ENCODE results near the gene JAKMIP3. TPM values are rescaled to one million over a fixed set of nuclear protein-coding genes. Genes with fewer than 3 reads are reported as not detected.

Gene JAKMIP3
- total RNA-seq, 1 donor from 2014 or later, result 0.40 TPM

DNA sequence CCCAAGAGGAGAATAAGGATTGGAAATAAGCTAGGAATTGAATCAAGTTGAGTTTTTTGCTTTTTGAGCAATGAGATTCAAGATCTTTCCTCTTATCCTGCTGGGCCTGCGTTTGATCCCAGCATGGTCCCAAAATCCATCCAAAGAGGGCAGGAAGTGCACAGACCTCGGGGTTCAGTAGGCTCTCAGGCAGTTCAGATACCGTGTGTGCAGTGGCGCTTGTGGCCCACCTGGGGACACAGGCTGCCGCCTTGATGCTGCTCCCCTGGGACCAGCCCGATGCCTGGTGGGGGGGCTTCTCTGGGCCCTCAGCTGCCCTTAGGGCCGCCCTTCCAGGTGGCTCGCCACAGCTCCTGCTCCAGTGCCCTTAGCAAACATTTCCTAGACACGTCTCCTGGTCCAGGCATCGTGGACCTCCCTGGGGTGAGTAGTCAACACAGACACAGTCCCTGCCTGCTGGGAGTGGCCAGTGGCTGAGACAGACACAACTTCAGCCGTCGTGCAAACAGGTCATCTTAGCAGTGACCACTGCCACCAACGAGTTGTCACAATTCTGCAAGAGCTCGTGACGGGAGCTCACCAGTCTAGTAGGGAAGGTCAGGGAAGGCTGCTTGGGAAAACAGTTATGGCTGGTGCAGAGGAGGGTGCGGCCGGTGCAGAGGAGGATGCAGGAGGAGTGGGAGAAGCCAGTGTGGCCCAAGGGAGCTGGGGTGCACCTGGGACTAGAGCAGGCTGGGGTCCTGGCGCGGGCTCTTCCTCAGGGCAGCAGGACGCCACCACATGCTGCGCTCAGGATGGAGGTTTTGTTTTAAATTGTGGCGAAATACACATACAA lies 21.7 kb upstream of the JAKMIP3 start:
- no peak for DNase-seq (ENCODE audit: low read depth, low spot score)
- Mint-ChIP-seq H3K9me3 (no peaks in the 10 kb centered on the region), H3K27me3 (ENCODE audit: low read depth) (peaks cover 59% of the 10 kb centered on the region), H3K4me3 (no peak overlapping the region), H3K4me1 (no peaks in the 10 kb centered on the region), H3K36me3 (ENCODE audit: low read depth) (no peaks in the 10 kb centered on the region), H3K27ac (ENCODE audit: unreplicated experiment) (peak overlapping the region; percentile 94)
- TF ChIP-seq, protein P1, sequence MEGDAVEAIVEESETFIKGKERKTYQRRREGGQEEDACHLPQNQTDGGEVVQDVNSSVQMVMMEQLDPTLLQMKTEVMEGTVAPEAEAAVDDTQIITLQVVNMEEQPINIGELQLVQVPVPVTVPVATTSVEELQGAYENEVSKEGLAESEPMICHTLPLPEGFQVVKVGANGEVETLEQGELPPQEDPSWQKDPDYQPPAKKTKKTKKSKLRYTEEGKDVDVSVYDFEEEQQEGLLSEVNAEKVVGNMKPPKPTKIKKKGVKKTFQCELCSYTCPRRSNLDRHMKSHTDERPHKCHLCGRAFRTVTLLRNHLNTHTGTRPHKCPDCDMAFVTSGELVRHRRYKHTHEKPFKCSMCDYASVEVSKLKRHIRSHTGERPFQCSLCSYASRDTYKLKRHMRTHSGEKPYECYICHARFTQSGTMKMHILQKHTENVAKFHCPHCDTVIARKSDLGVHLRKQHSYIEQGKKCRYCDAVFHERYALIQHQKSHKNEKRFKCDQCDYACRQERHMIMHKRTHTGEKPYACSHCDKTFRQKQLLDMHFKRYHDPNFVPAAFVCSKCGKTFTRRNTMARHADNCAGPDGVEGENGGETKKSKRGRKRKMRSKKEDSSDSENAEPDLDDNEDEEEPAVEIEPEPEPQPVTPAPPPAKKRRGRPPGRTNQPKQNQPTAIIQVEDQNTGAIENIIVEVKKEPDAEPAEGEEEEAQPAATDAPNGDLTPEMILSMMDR (conservative IDR thresholded peaks at IDR 0.05), result no peak

DNA sequence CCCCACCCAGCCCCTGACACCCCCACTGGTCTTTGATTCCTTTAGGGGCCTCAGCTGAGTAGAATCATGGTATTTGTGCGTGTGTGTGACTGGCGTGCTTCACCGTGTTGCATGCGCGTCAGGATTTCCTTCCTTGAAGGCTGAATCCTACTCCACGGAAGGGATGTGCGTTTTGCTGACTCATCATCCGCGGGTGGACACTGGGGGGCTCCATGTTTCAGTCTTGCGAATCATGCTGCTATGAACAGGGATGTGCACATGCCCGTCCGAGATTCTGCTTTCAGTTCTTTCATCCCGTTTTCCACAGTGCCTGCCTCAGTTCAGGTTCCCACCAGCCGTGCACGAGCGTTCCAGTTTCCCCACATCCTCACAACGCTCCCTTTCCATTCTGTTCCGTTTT lies 20.9 kb upstream of the JAKMIP3 start:
- Mint-ChIP-seq H3K9me3 (no peaks in the 10 kb centered on the region), H3K27ac (ENCODE audit: unreplicated experiment) (no peak overlapping the region), H3K4me1 (no peaks in the 10 kb centered on the region), H3K4me3 (no peak overlapping the region), H3K36me3 (ENCODE audit: low read depth) (no peaks in the 10 kb centered on the region), H3K27me3 (ENCODE audit: low read depth) (peaks cover 58% of the 10 kb centered on the region)
- no peak for DNase-seq (ENCODE audit: low read depth, low spot score)
- TF ChIP-seq, protein P1 (conservative IDR thresholded peaks at IDR 0.05), result no peak

DNA sequence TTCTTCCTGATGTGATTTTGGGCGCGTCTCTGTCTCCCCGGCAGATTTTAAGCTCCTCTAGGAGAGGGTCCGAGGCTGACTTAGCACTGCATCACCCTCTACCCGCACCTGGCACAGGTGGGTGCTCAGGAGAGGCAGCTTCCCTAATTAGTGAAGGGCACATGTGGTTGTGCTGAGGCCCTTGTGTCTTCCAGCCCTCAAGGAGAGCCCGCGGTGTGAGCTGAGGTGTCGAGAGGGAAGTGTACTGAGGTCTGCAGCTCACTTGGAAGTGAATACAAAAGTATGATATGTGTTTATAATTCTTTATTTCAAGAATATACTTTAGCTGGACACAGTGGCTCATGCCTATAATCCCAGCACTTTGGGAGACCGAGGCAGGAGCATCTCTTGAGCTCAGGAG lies 20.4 kb upstream of the JAKMIP3 start:
- TF ChIP-seq, protein P1 (conservative IDR thresholded peaks at IDR 0.05), result no peak
- H3K9me3 Mint-ChIP-seq, result no peaks in the 10 kb centered on the region
- no peaks in the 10 kb centered on the region for H3K4me1 Mint-ChIP-seq
- H3K27ac Mint-ChIP-seq (ENCODE audit: unreplicated experiment), result no peak overlapping the region
- H3K36me3 Mint-ChIP-seq (ENCODE audit: low read depth), result no peaks in the 10 kb centered on the region
- no peak for DNase-seq (ENCODE audit: low read depth, low spot score)
- H3K27me3 Mint-ChIP-seq (ENCODE audit: low read depth), result peaks cover 56% of the 10 kb centered on the region
- H3K4me3 Mint-ChIP-seq, result no peak overlapping the region

DNA sequence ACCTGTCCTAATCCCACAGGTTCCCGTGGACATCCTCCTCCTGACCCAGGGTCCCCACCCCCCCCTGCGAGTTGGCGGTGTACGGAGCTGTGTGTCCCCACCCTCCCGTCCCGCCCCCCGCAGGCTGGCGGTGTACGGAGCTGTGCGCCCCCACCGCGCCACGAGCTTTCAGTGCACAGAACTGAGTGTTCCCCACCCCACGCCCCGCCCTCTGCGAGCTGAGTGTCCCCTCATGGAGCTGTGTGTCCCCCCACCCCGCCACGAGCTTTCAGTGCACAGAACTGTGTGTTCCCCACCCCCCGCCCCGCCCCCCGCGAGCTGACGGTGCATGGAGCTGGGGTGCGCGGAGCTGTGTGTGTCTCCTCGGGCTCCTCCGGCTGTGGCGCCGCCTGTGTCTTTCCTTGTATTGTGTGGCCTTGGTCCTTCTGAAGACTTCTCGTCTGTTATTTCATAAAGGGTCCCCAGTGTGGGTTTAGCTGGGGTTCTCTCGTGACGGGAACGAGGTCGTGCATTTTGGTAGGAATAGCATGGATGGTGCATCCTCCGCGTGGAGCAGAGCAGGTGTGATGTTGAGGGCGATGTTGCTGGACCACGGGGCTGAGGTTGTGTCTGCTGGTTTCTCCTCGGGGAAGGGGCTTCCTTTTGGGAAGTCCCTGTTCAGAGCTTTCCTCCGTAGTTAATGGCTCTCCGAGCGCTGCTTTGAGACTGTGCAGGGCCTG lies 18.0 kb upstream of the JAKMIP3 start:
- Mint-ChIP-seq H3K4me1 (no peaks in the 10 kb centered on the region), H3K4me3 (no peak overlapping the region), H3K27me3 (ENCODE audit: low read depth) (peaks cover 41% of the 10 kb centered on the region), H3K36me3 (ENCODE audit: low read depth) (peaks cover 5% of the 10 kb centered on the region), H3K27ac (ENCODE audit: unreplicated experiment) (no peak overlapping the region), H3K9me3 (peaks cover 4% of the 10 kb centered on the region)
- TF ChIP-seq, protein P1 (conservative IDR thresholded peaks at IDR 0.05), result no peak
- DNase-seq (ENCODE audit: low read depth, low spot score), result no peak

DNA sequence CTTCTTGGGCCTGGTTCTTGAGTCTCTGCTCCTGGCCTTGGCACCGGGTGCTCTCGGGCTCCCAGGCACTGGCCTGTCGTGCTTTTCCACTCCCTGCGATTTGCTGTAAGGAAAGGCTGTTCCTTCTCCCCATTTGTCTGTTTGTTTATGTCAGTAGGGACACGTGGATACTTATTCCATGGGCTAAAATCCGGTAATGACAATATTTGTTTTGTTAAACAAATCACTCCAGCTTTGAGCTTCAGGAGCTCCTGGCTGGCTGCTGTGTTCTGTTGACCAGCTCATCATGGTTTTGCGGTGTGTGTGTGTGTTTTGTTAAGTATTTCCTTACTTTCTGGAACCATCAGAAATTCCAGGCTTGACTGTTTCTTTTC lies 17.5 kb upstream of the JAKMIP3 start:
- H3K36me3 Mint-ChIP-seq (ENCODE audit: low read depth), result peaks cover 5% of the 10 kb centered on the region
- H3K4me1 Mint-ChIP-seq, result no peaks in the 10 kb centered on the region
- H3K4me3 Mint-ChIP-seq, result no peak overlapping the region
- peaks cover 35% of the 10 kb centered on the region for H3K27me3 Mint-ChIP-seq (ENCODE audit: low read depth)
- H3K9me3 Mint-ChIP-seq, result peaks cover 4% of the 10 kb centered on the region
- DNase-seq (ENCODE audit: low read depth, low spot score), result no peak
- TF ChIP-seq, protein P1 (conservative IDR thresholded peaks at IDR 0.05), result no peak
- H3K27ac Mint-ChIP-seq (ENCODE audit: unreplicated experiment), result no peak overlapping the region

All from neural crest cell (in vitro differentiated cells).